Neural progenitor cell (in vitro differentiated cells): ENCODE results near the gene FAM3C. TPM values are rescaled to one million over a fixed set of nuclear protein-coding genes. Genes with fewer than 3 reads are reported as not detected.
A peak's percentile ranks its signal among the peaks of the same experiment; 100 is the strongest.

ENCODE experiments used
- DNase-seq: peaks from one replicate; pipeline ENCODE4 v3.0.0-alpha.2; 2016; ENCODE audit warnings: low spot score
- H2AFZ ChIP-seq: fragments of 200-600 bp; sonication (generic); replicated peaks from 2 replicates; pipeline ENCODE4 v1.6.1; 2016; ENCODE audit warnings: antibody characterized with exemption
- H3F3A ChIP-seq: fragments of 200-600 bp; sonication (generic); 2 replicates; pipeline ENCODE4 v1.6.1; 2016; ENCODE audit warnings: antibody characterized with exemption, low read depth
- H3K27ac ChIP-seq: fragments of 200-600 bp; sonication (generic); 2 replicates; pipeline ENCODE4 v1.5.1; 2016; ENCODE audit warnings: mild to moderate bottlenecking
- H3K27me3 ChIP-seq: fragments of 200-600 bp; sonication (generic); 2 replicates; pipeline ENCODE4 v1.6.1; 2016; ENCODE audit warnings: mild to moderate bottlenecking, moderate library complexity
- H3K36me3 ChIP-seq: fragments of 200-600 bp; sonication (generic); 2 replicates; pipeline ENCODE4 v1.5.1; 2016
- H3K4me1 ChIP-seq: fragments of 200-600 bp; sonication (generic); 2 replicates; pipeline ENCODE4 v1.6.1; 2016; ENCODE audit warnings: mixed run types
- H3K4me2 ChIP-seq: fragments of 200-600 bp; sonication (generic); 2 replicates; pipeline ENCODE4 v1.6.1; 2016
- H3K4me3 ChIP-seq: fragments of 200-600 bp; sonication (generic); 2 replicates; pipeline ENCODE4 v1.5.1; 2016
- H3K79me2 ChIP-seq: fragments of 200-600 bp; sonication (generic); 2 replicates; pipeline ENCODE4 v1.6.1; 2016; ENCODE audit warnings: low read depth
- H3K9ac ChIP-seq: fragments of 200-600 bp; sonication (generic); 2 replicates; pipeline ENCODE4 v1.6.1; 2016
- H3K9me3 ChIP-seq: fragments of 200-600 bp; sonication (generic); 2 replicates; pipeline ENCODE4 v1.5.1; 2016; ENCODE audit warnings: low read depth
- H4K20me1 ChIP-seq: fragments of 200-600 bp; sonication (generic); 2 replicates; pipeline ENCODE4 v1.6.1; 2016; ENCODE audit warnings: low read depth
- H3K27ac Mint-ChIP-seq: 3 replicates; pipeline ENCODE4 v1.8.0; 2021; ENCODE audit warnings: mixed read lengths
- H3K27me3 Mint-ChIP-seq: 2 replicates; pipeline ENCODE4 v1.8.0; 2022; ENCODE audit warnings: low read depth, mild to moderate bottlenecking, inconsistent platforms, moderate library complexity, mixed read lengths; ENCODE audit not compliant: insufficient read depth
- H3K36me3 Mint-ChIP-seq: 3 replicates; pipeline ENCODE4 v1.8.0; 2021; ENCODE audit warnings: mixed read lengths
- H3K4me1 Mint-ChIP-seq: 3 replicates; pipeline ENCODE4 v1.8.0; 2021; ENCODE audit warnings: mixed read lengths
- H3K4me3 Mint-ChIP-seq: 3 replicates; pipeline ENCODE4 v1.8.0; 2021; ENCODE audit warnings: mild to moderate bottlenecking, moderate library complexity, mixed read lengths
- H3K9me3 Mint-ChIP-seq: 3 replicates; pipeline ENCODE4 v1.8.0; 2020; ENCODE audit warnings: mixed read lengths
- CTCF ChIP-seq: fragments of 200-600 bp; sonication (generic); IDR thresholded peaks from 2 replicates; pipeline ENCODE4 v1.5.1; 2017; ENCODE audit warnings: antibody characterized with exemption, mild to moderate bottlenecking
- EZH2 ChIP-seq: fragments of 200-600 bp; sonication (generic); IDR thresholded peaks from 2 replicates; pipeline ENCODE4 v1.6.1; 2017; ENCODE audit warnings: antibody characterized with exemption, mild to moderate bottlenecking, moderate library complexity
- EZH2phosphoT487 ChIP-seq: fragments of 200-600 bp; sonication (generic); IDR thresholded peaks from 2 replicates; pipeline ENCODE4 v1.6.1; 2017; ENCODE audit warnings: antibody characterized with exemption
- total RNA-seq: library from RNA; depleted of rRNA; stranded (reverse); fragments of >200 nt; gene quantifications from 2 replicates; pipeline ENCODE4 v1.2.3, GENCODE V29; 2015; ENCODE audit warnings: low replicate concordance

FAM3C gene
- total RNA-seq, 1 donor from 2014 or later = 96.7 TPM

GRCh38 chr7:121304102-121304658 is 91.9 kb downstream of the FAM3C start:
- no peak for DNase-seq
- H3K4me3 Mint-ChIP-seq = no peak overlapping the region
- no peak overlapping the region for H3K4me2 ChIP-seq
- no peaks in the 10 kb centered on the region for H3F3A ChIP-seq
- no peaks in the 10 kb centered on the region for H3K36me3 ChIP-seq
- H3K9me3 ChIP-seq = no peaks in the 10 kb centered on the region
- H3K27ac Mint-ChIP-seq = no peak overlapping the region
- no peaks in the 10 kb centered on the region for H3K36me3 Mint-ChIP-seq
- no peak overlapping the region for H3K9ac ChIP-seq
- H3K27ac ChIP-seq = no peak overlapping the region
- no peak overlapping the region for H2AFZ ChIP-seq
- H3K9me3 Mint-ChIP-seq = peaks cover under 1% of the 10 kb centered on the region
- H3K27me3 Mint-ChIP-seq = no peaks in the 10 kb centered on the region
- TF ChIP-seq EZH2phosphoT487 (no peak), EZH2 (no peak)
- H3K4me1 ChIP-seq = no peaks in the 10 kb centered on the region
- H3K4me3 ChIP-seq = no peak overlapping the region
- H3K4me1 Mint-ChIP-seq = no peaks in the 10 kb centered on the region
- no peaks in the 10 kb centered on the region for H3K27me3 ChIP-seq
- no peaks in the 10 kb centered on the region for H3K79me2 ChIP-seq
- H4K20me1 ChIP-seq = no peaks in the 10 kb centered on the region

- Mint-ChIP-seq H3K9me3 (no peaks in the 10 kb centered on the region), H3K27ac (no peak overlapping the region), H3K4me3 (no peak overlapping the region), H3K4me1 (no peaks in the 10 kb centered on the region), H3K36me3 (no peaks in the 10 kb centered on the region), H3K27me3 (no peaks in the 10 kb centered on the region)
- H3K27me3 ChIP-seq = no peaks in the 10 kb centered on the region
- no peak overlapping the region for H3K9ac ChIP-seq
- H3K4me3 ChIP-seq = no peak overlapping the region
- H3K36me3 ChIP-seq = no peaks in the 10 kb centered on the region
- H2AFZ ChIP-seq = no peak overlapping the region
- no peaks in the 10 kb centered on the region for H3K4me1 ChIP-seq
- TF ChIP-seq EZH2phosphoT487 = no peak
- TF ChIP-seq CTCF = no peak
- TF ChIP-seq EZH2 = no peak
- no peak for DNase-seq
- H3F3A ChIP-seq = no peaks in the 10 kb centered on the region
- H3K9me3 ChIP-seq = no peaks in the 10 kb centered on the region
- H3K4me2 ChIP-seq = no peak overlapping the region
- H3K79me2 ChIP-seq = no peaks in the 10 kb centered on the region
- no peak overlapping the region for H3K27ac ChIP-seq
- H4K20me1 ChIP-seq = no peaks in the 10 kb centered on the region
Observed at GRCh38 chr7:121303422-121304101, 92.5 kb downstream of the FAM3C start.

- Histone ChIP-seq H3K79me2 (no peaks in the 10 kb centered on the region), H4K20me1 (no peaks in the 10 kb centered on the region), H2AFZ (peak overlapping the region; percentile 15), H3K4me2 (no peak overlapping the region), H3K27me3 (no peaks in the 10 kb centered on the region), H3K4me3 (no peak overlapping the region), H3K9me3 (no peaks in the 10 kb centered on the region), H3F3A (no peaks in the 10 kb centered on the region), H3K4me1 (no peaks in the 10 kb centered on the region), H3K27ac (no peak overlapping the region), H3K9ac (no peak overlapping the region), H3K36me3 (no peaks in the 10 kb centered on the region)
- no peak for DNase-seq
- no peaks in the 10 kb centered on the region for H3K4me1 Mint-ChIP-seq
- no peak overlapping the region for H3K4me3 Mint-ChIP-seq
- H3K27me3 Mint-ChIP-seq = no peaks in the 10 kb centered on the region
- no peak for TF ChIP-seq EZH2
- TF ChIP-seq CTCF = no peak
- no peak for TF ChIP-seq EZH2phosphoT487
- no peak overlapping the region for H3K27ac Mint-ChIP-seq
- no peaks in the 10 kb centered on the region for H3K9me3 Mint-ChIP-seq
- H3K36me3 Mint-ChIP-seq = no peaks in the 10 kb centered on the region
Observed at GRCh38 chr7:121302214-121302745, 93.8 kb downstream of the FAM3C start.
